WERI-Rb-1 (cell line): ENCODE data around the gene ATP23.

Experiments
- DNase-seq: peaks from one replicate; pipeline ENCODE4 v3.0.0-alpha.2; 2020
- H3K27ac ChIP-seq: fragments of 250-450 bp; sonication (Bioruptor Pico); 2 replicates; pipeline ENCODE4 v1.5.1; 2020; ENCODE audit warnings: mild to moderate bottlenecking, moderate library complexity
- H3K27me3 ChIP-seq: fragments of 250-450 bp; sonication (Bioruptor Pico); 2 replicates; pipeline ENCODE4 v1.5.1; 2021; ENCODE audit warnings: mild to moderate bottlenecking, low read depth, moderate library complexity; ENCODE audit not compliant: insufficient read depth, severe bottlenecking
- H3K36me3 ChIP-seq: fragments of 250-450 bp; sonication (Bioruptor Pico); 2 replicates; pipeline ENCODE4 v1.5.1; 2020; ENCODE audit warnings: mild to moderate bottlenecking, moderate library complexity
- H3K4me3 ChIP-seq: 2 replicates; pipeline ENCODE4 v1.5.1; 2011; ENCODE audit warnings: low read depth, mild to moderate bottlenecking, control low read depth, low read length
- H3K9me3 ChIP-seq: fragments of 250-450 bp; sonication (Bioruptor Pico); 2 replicates; pipeline ENCODE4 v1.5.1; 2021; ENCODE audit warnings: mild to moderate bottlenecking, moderate library complexity; ENCODE audit not compliant: severe bottlenecking
- CTCF ChIP-seq: IDR thresholded peaks from 2 replicates; pipeline ENCODE4 v1.5.1; 2011; ENCODE audit warnings: low read depth, mild to moderate bottlenecking, control low read depth, inconsistent platforms, low read length

The ATP23 gene

GRCh38 chr12:57966536-57966935 lies 25.2 kb downstream of the ATP23 start:
- no peak for DNase-seq
- Histone ChIP-seq H3K4me3 (no peak overlapping the region), H3K9me3 (no peaks in the 10 kb centered on the region), H3K36me3 (no peaks in the 10 kb centered on the region), H3K27me3 (no peaks in the 10 kb centered on the region), H3K27ac (no peak overlapping the region)
- no peak for TF ChIP-seq CTCF

- H3K36me3 ChIP-seq = no peaks in the 10 kb centered on the region
- no peaks in the 10 kb centered on the region for H3K9me3 ChIP-seq
- no peak overlapping the region for H3K4me3 ChIP-seq
- DNase-seq = peak; percentile 36
- peak; percentile 55 for TF ChIP-seq CTCF
- H3K27me3 ChIP-seq = no peaks in the 10 kb centered on the region
- no peak overlapping the region for H3K27ac ChIP-seq
Observed at GRCh38 chr12:57983146-57983857, 41.9 kb downstream of the ATP23 start.

GRCh38 chr12:57983858-57984505 lies 42.6 kb downstream of the ATP23 start:
- Histone ChIP-seq H3K9me3 (no peaks in the 10 kb centered on the region), H3K36me3 (no peaks in the 10 kb centered on the region), H3K27me3 (no peaks in the 10 kb centered on the region), H3K27ac (no peak overlapping the region), H3K4me3 (no peak overlapping the region)
- DNase-seq = no peak
- no peak for TF ChIP-seq CTCF

- Histone ChIP-seq H3K27me3 (no peaks in the 10 kb centered on the region), H3K27ac (no peak overlapping the region)
Observed at GRCh38 chr12:57984629-57985151, 43.3 kb downstream of the ATP23 start.

GRCh38 chr12:57985685-57986084 lies 44.3 kb downstream of the ATP23 start:
- no peak overlapping the region for H3K27ac ChIP-seq
- TF ChIP-seq CTCF = no peak
- DNase-seq = no peak
- H3K9me3 ChIP-seq = no peaks in the 10 kb centered on the region
- no peaks in the 10 kb centered on the region for H3K27me3 ChIP-seq
- H3K36me3 ChIP-seq = no peaks in the 10 kb centered on the region
- H3K4me3 ChIP-seq = no peak overlapping the region

More at GRCh38 chr12:57984629-57985151, 43.3 kb downstream of the ATP23 start:
- TF ChIP-seq CTCF = no peak
- H3K4me3 ChIP-seq = no peak overlapping the region
- no peaks in the 10 kb centered on the region for H3K9me3 ChIP-seq
- no peaks in the 10 kb centered on the region for H3K36me3 ChIP-seq
- no peak for DNase-seq
